Measurements from ENCODE around the gene C15orf40. TPM values are rescaled to one million over a fixed set of nuclear protein-coding genes. Genes with fewer than 3 reads are reported as not detected.
"Not testable (repeated sequence)": the region's sequence is repeated elsewhere in the genome, so short reads cannot be mapped to it uniquely, and the experiment has no call there.

Gene C15orf40
- total and polyA plus RNA-seq, 4 donors: 15.0 to 27.9 (median 15.9) TPM

GRCh38 chr15:82943176-82943575, 68.3 kb downstream of the C15orf40 start:
- 65 to 68% methylated on average over 3 of the region's 3 CpGs for WGBS, 2 donors
- H3K36me3 ChIP-seq (ENCODE audit: control insufficient read depth in 1 of 2, insufficient read depth in 2 of 2, low read length in 1 of 2): no peaks in the 10 kb centered on the region
- no peaks in the 10 kb centered on the region for H3K9me3 ChIP-seq (ENCODE audit: control insufficient read depth, low read length)
- intact Hi-C loops (cut with DNase I): no loop called here
- no peak overlapping the region for H3K27ac ChIP-seq (ENCODE audit: low read depth in 1 of 2, low read length in 2 of 2)
- no peaks in the 10 kb centered on the region for H3K4me1 ChIP-seq (ENCODE audit: control insufficient read depth in 1 of 2, insufficient read depth in 2 of 2, low read length in 2 of 2)
- no peak overlapping the region for H3K4me3 ChIP-seq (ENCODE audit: low read length in 2 of 2)
- no peak for DNase-seq
- no peak for ATAC-seq (ENCODE audit: low FRiP score)
- no peaks in the 10 kb centered on the region for H3K27me3 ChIP-seq (ENCODE audit: control insufficient read depth in 1 of 2, insufficient read depth in 2 of 2, low read length in 1 of 2)

- no peak overlapping the region for H3K27ac ChIP-seq (ENCODE audit: low read depth in 1 of 2, low read length in 2 of 2)
- DNase-seq (no peak), ATAC-seq (ENCODE audit: low FRiP score) (no peak)
- no peak overlapping the region for H3K4me3 ChIP-seq (ENCODE audit: low read length in 2 of 2)
- H3K4me1 ChIP-seq (ENCODE audit: control insufficient read depth in 1 of 2, insufficient read depth in 2 of 2, low read length in 2 of 2): no peaks in the 10 kb centered on the region
- H3K9me3 ChIP-seq (ENCODE audit: control insufficient read depth, low read length): no peaks in the 10 kb centered on the region
- intact Hi-C loops (cut with DNase I): no loop called here
- 72 to 77% methylated on average over 8 of the region's 8 CpGs for WGBS, 2 donors
- H3K27me3 ChIP-seq (ENCODE audit: control insufficient read depth in 1 of 2, insufficient read depth in 2 of 2, low read length in 1 of 2): no peaks in the 10 kb centered on the region
- H3K36me3 ChIP-seq (ENCODE audit: control insufficient read depth in 1 of 2, insufficient read depth in 2 of 2, low read length in 1 of 2): no peaks in the 10 kb centered on the region
Observed at GRCh38 chr15:82942691-82943090, 68.7 kb downstream of the C15orf40 start.

GRCh38 chr15:82939678-82940077, 71.8 kb downstream of the C15orf40 start:
- ATAC-seq (ENCODE audit: low FRiP score); H3K36me3 ChIP-seq (ENCODE audit: control insufficient read depth in 1 of 2, insufficient read depth in 2 of 2, low read length in 1 of 2); DNase-seq; H3K4me3 ChIP-seq (ENCODE audit: low read length in 2 of 2); H3K27me3 ChIP-seq (ENCODE audit: control insufficient read depth in 1 of 2, insufficient read depth in 2 of 2, low read length in 1 of 2); intact Hi-C loops (cut with DNase I); H3K27ac ChIP-seq (ENCODE audit: low read depth in 1 of 2, low read length in 2 of 2); H3K9me3 ChIP-seq (ENCODE audit: control insufficient read depth, low read length); H3K4me1 ChIP-seq (ENCODE audit: control insufficient read depth in 1 of 2, insufficient read depth in 2 of 2, low read length in 2 of 2): not testable (repeated sequence)
- 92 to 96% methylated on average over 6 of the region's 6 CpGs for WGBS, 2 donors

Other genes with a start within 250 kb of the C15orf40 start
- gene FSD2, start 205.6 kb downstream of the C15orf40 start, total RNA-seq: not detected
- gene FSD2, start 205.6 kb downstream of the C15orf40 start, polyA plus RNA-seq: under 1 TPM in 1 of 2 donors, not detected in 1; under 0.01 TPM
- gene WHAMM, start 202.0 kb downstream of the C15orf40 start, total RNA-seq: 10 to 100 TPM; 11.5 to 11.8 TPM
- 1 to 10 TPM; 2.0 to 4.2 TPM for gene WHAMM, start 202.0 kb downstream of the C15orf40 start, polyA plus RNA-seq
- gene HOMER2, start 58.9 kb downstream of the C15orf40 start, total RNA-seq: 1 to 10 TPM; 2.3 to 7.1 TPM
- gene HOMER2, start 58.9 kb downstream of the C15orf40 start, polyA plus RNA-seq: 1 to 10 TPM in 1 of 2 donors, under 1 TPM in 1; 0.50 to 2.4 TPM
- 10 to 100 TPM; 11.5 to 12.2 TPM for gene RAMAC, start 25.4 kb downstream of the C15orf40 start, total RNA-seq
- 10 to 100 TPM; 14.8 to 24.3 TPM for gene RAMAC, start 25.4 kb downstream of the C15orf40 start, polyA plus RNA-seq
- gene BTBD1, start 55.6 kb upstream of the C15orf40 start, total RNA-seq: 10 to 100 TPM; 38.3 to 47.8 TPM
- gene BTBD1, start 55.6 kb upstream of the C15orf40 start, polyA plus RNA-seq: 10 to 100 TPM; 21.0 to 32.1 TPM
- 10 to 100 TPM in 1 of 2 donors, 1 to 10 TPM in 1; 7.9 to 11.3 TPM for gene TM6SF1, start 96.0 kb upstream of the C15orf40 start, total RNA-seq
- 10 to 100 TPM in 1 of 2 donors, 1 to 10 TPM in 1; 2.2 to 13.0 TPM for gene TM6SF1, start 96.0 kb upstream of the C15orf40 start, polyA plus RNA-seq
- 10 to 100 TPM; 65.3 to 68.4 TPM for gene HDGFL3, start 196.2 kb upstream of the C15orf40 start, total RNA-seq
- gene HDGFL3, start 196.2 kb upstream of the C15orf40 start, polyA plus RNA-seq: 10 to 100 TPM; 28.0 to 68.1 TPM